Measurements from ENCODE around the gene WRAP53.

- TF ChIP-seq CTCF (conservative IDR thresholded peaks at IDR 0.05; ENCODE audit: low read length) (no peak), EZH2phosphoT487 (IDR thresholded peaks at IDR 0.05; ENCODE audit: borderline replicate concordance) (no peak)
These were observed 17.3 kb downstream of the WRAP53 start for GRCh38 chr17:7705269-7706255.

Data from Loucy (cell line).